ENCODE measurements around the gene LENG9. TPM values are rescaled to one million over a fixed set of nuclear protein-coding genes. Genes with fewer than 3 reads are reported as not detected.
A peak's percentile ranks its signal among the peaks of the same experiment; 100 is the strongest.
"Not testable (repeated sequence)": the region's sequence is repeated elsewhere in the genome, so short reads cannot be mapped to it uniquely, and the experiment has no call there.

The LENG9 gene
- total RNA-seq, 1 donor from 2014 or later, result 3.9 TPM

GRCh38 chr19:54448774-54449700, 14.5 kb downstream of the LENG9 start, which contains the start of gene LENG8:
Gene LENG8 (plus strand): TSS chr19:54449199. CDS start chr19:54451345, 2,146 bp downstream.
- H3K9me3 Mint-ChIP-seq, result no peaks in the 10 kb centered on the region
- peaks cover 2% of the 10 kb centered on the region for H3K27me3 Mint-ChIP-seq
- H3K4me1 Mint-ChIP-seq (ENCODE audit: unreplicated experiment), result peaks cover 22% of the 10 kb centered on the region

GRCh38 chr19:54448040-54448773, 15.4 kb downstream of the LENG9 start:
- peak overlapping the region; percentile 99 for H3K4me3 Mint-ChIP-seq
- peak overlapping the region; percentile 99 for H3K27ac Mint-ChIP-seq
- peaks cover 14% of the 10 kb centered on the region for H3K36me3 Mint-ChIP-seq
- H3K9me3 Mint-ChIP-seq, result no peaks in the 10 kb centered on the region
- peak; percentile 24 for TF ChIP-seq CTCF (conservative IDR thresholded peaks at IDR 0.05)
- H3K4me1 Mint-ChIP-seq (ENCODE audit: unreplicated experiment), result peaks cover 22% of the 10 kb centered on the region
- DNase-seq (ENCODE audit: extremely low spot score, unreplicated experiment), result no peak
- H3K27me3 Mint-ChIP-seq, result peaks cover 2% of the 10 kb centered on the region

More at GRCh38 chr19:54448774-54449700, 14.5 kb downstream of the LENG9 start, which contains the start of gene LENG8:
- H3K4me3 Mint-ChIP-seq, result peak within 1 kb of the TSS; percentile 99
- peaks cover 14% of the 10 kb centered on the region for H3K36me3 Mint-ChIP-seq
- H3K27ac Mint-ChIP-seq, result peak within 1 kb of the TSS; percentile 99
- peak; percentile 97 for DNase-seq (ENCODE audit: extremely low spot score, unreplicated experiment)
- TF ChIP-seq CTCF (conservative IDR thresholded peaks at IDR 0.05), result no peak

GRCh38 chr19:54446349-54446748, 17.2 kb downstream of the LENG9 start:
- H3K4me3 Mint-ChIP-seq, result not testable (repeated sequence)
- TF ChIP-seq CTCF (conservative IDR thresholded peaks at IDR 0.05), result peak; percentile 41

GRCh38 chr19:54444737-54445136, 18.8 kb downstream of the LENG9 start:
- H3K9me3 Mint-ChIP-seq, result no peaks in the 10 kb centered on the region
- H3K4me1 Mint-ChIP-seq (ENCODE audit: unreplicated experiment), result peaks cover 13% of the 10 kb centered on the region
- H3K27ac Mint-ChIP-seq, result no peak overlapping the region
- H3K27me3 Mint-ChIP-seq, result peaks cover 2% of the 10 kb centered on the region
- TF ChIP-seq CTCF (conservative IDR thresholded peaks at IDR 0.05), result no peak
- peaks cover 8% of the 10 kb centered on the region for H3K36me3 Mint-ChIP-seq
- DNase-seq (ENCODE audit: extremely low spot score, unreplicated experiment), result no peak
- H3K4me3 Mint-ChIP-seq, result no peak overlapping the region

More at GRCh38 chr19:54446349-54446748, 17.2 kb downstream of the LENG9 start:
- H3K27ac Mint-ChIP-seq; DNase-seq (ENCODE audit: extremely low spot score, unreplicated experiment); H3K27me3 Mint-ChIP-seq; H3K9me3 Mint-ChIP-seq: not testable (repeated sequence)
- H3K36me3 Mint-ChIP-seq, result peaks cover 13% of the 10 kb centered on the region
- peaks cover 22% of the 10 kb centered on the region for H3K4me1 Mint-ChIP-seq (ENCODE audit: unreplicated experiment)

GRCh38 chr19:54440641-54441040, 22.9 kb downstream of the LENG9 start:
- H3K9me3 Mint-ChIP-seq, result no peaks in the 10 kb centered on the region
- no peak for TF ChIP-seq CTCF (conservative IDR thresholded peaks at IDR 0.05)
- H3K4me1 Mint-ChIP-seq (ENCODE audit: unreplicated experiment), result peaks cover 6% of the 10 kb centered on the region
- no peak for DNase-seq (ENCODE audit: extremely low spot score, unreplicated experiment)
- H3K27me3 Mint-ChIP-seq, result no peaks in the 10 kb centered on the region
- no peak overlapping the region for H3K27ac Mint-ChIP-seq
- no peak overlapping the region for H3K4me3 Mint-ChIP-seq
- H3K36me3 Mint-ChIP-seq, result peaks cover 8% of the 10 kb centered on the region
